Gastroesophageal sphincter (tissue), 4 donors: ENCODE measurements around the gene GSTT2B. TPM values are rescaled to one million over a fixed set of nuclear protein-coding genes. Genes with fewer than 3 reads are reported as not detected.
"Not testable (repeated sequence)": the region's sequence is repeated elsewhere in the genome, so short reads cannot be mapped to it uniquely, and the experiment has no call there.

Source experiments
- ATAC-seq: fragments of 150-250 bp; one replicate; pipeline ENCODE4 v1.9.1; 2016; ENCODE audit warnings: mild to moderate bottlenecking, moderate library complexity
- H3K27ac ChIP-seq, 4 donors: fragments of 200-600 bp; sonication (generic) in 3 of 4; 1 replicate in 3 of 4; 2 replicates in 1 of 4; pipeline ENCODE4 v1.5.1; 2016 to 2019
- H3K27me3 ChIP-seq: fragments of 200-600 bp; sonication (generic); one replicate; pipeline ENCODE4 v1.5.1; 2019
- H3K36me3 ChIP-seq, 2 donors: fragments of 200-600 bp; sonication (generic); one replicate each; pipeline ENCODE4 v1.5.1; 2019; ENCODE audit warnings: control low read depth in 1 of 2
- H3K4me1 ChIP-seq, 3 donors: fragments of 200-600 bp; sonication (generic); 1 replicate in 2 of 3; 2 replicates in 1 of 3; pipeline ENCODE4 v1.5.1; 2016 to 2019; ENCODE audit warnings: control low read depth in 2 of 3
- H3K4me3 ChIP-seq, 2 donors: fragments of 200-600 bp; sonication (generic); one replicate each; pipeline ENCODE4 v1.5.1; 2019; ENCODE audit warnings: mild to moderate bottlenecking in 1 of 2, moderate library complexity in 1 of 2
- H3K9me3 ChIP-seq, 3 donors: fragments of 200-600 bp; sonication (generic); one replicate each; pipeline ENCODE4 v1.5.1; 2017 to 2019; ENCODE audit warnings: control low read depth in 2 of 3
- EP300 ChIP-seq: sonication (generic); formaldehyde crosslinking; IDR thresholded peaks from one replicate; pipeline ENCODE4 v1.6.1; 2017; ENCODE audit warnings: antibody characterized with exemption, mild to moderate bottlenecking
- POLR2A ChIP-seq, 2 donors: fragments of 450-650 bp; IDR thresholded peaks; one replicate each; pipeline ENCODE4 v1.6.1; 2017; ENCODE audit warnings: antibody characterized with exemption in 2 of 2, mild to moderate bottlenecking in 2 of 2, moderate library complexity in 1 of 2
- POLR2AphosphoS5 ChIP-seq: sonication (generic); formaldehyde crosslinking; IDR thresholded peaks from one replicate; pipeline ENCODE4 v1.6.1; 2017; ENCODE audit warnings: antibody characterized with exemption
- WGBS, 2 donors: methylation state at CpG; one replicate each; pipeline ENCODE4 v1.1.5; 2018; ENCODE audit warnings: low coverage in 1 of 2; 5-methylcytosine and 5-hydroxymethylcytosine counted together
- total RNA-seq, 4 donors: library from RNA; depleted of rRNA; stranded (reverse); fragments of >200 nt; gene quantifications; one replicate each; pipeline ENCODE4 v1.1.0, GENCODE V29; 2016
- TF ChIP-seq, protein P1 (sequence below), 4 experiments: fragments of 200-600 bp in 2 of 4; fragments of 450-650 bp in 2 of 4; sonication (generic) in 1 of 4; IDR thresholded peaks; one replicate each; pipeline ENCODE4 v1.5.1; 2017 to 2019; ENCODE audit warnings: antibody characterized with exemption in 4 of 4, mild to moderate bottlenecking in 2 of 4, moderate library complexity in 2 of 4

Gene GSTT2B
- total RNA-seq, 4 donors from 2014 or later, result 10.8 to 12.3 TPM; not detected in 2

DNA sequence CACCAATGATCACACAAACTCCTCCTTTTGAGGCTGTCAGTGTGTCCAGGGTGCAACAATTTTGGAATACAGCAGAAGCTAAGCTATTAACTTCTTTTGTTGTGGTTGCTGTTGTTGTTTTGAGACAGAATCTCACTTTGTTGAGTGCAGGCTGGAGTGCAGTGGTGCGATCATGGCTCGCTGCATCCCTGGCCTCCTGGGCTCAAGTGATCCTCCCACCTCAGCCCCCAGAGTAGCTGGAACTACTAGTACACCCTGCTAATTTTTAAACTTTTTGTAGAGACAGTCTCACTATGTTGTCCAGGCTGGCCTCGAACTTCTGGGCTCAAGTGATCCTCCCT is 22.0 kb downstream of the GSTT2B start:
- Histone ChIP-seq H3K4me1 (no peaks in the 10 kb centered on the region), H3K9me3 (no peaks in the 10 kb centered on the region), H3K27me3 (no peaks in the 10 kb centered on the region), H3K36me3 (no peaks in the 10 kb centered on the region), H3K27ac (no peak overlapping the region), H3K4me3 (no peak overlapping the region)
- TF ChIP-seq EP300 (no peak), POLR2AphosphoS5 (no peak), POLR2A (IDR thresholded peaks at IDR 0.05) (no peak)
- TF ChIP-seq, protein P1, sequence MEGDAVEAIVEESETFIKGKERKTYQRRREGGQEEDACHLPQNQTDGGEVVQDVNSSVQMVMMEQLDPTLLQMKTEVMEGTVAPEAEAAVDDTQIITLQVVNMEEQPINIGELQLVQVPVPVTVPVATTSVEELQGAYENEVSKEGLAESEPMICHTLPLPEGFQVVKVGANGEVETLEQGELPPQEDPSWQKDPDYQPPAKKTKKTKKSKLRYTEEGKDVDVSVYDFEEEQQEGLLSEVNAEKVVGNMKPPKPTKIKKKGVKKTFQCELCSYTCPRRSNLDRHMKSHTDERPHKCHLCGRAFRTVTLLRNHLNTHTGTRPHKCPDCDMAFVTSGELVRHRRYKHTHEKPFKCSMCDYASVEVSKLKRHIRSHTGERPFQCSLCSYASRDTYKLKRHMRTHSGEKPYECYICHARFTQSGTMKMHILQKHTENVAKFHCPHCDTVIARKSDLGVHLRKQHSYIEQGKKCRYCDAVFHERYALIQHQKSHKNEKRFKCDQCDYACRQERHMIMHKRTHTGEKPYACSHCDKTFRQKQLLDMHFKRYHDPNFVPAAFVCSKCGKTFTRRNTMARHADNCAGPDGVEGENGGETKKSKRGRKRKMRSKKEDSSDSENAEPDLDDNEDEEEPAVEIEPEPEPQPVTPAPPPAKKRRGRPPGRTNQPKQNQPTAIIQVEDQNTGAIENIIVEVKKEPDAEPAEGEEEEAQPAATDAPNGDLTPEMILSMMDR (IDR thresholded peaks at IDR 0.05), result no peak
- ATAC-seq, result no peak
- WGBS, 2 donors, result 100% methylated on average over 1 of the region's 3 CpGs; no CpG with 5 or more reads in 1 of the 2 donors

DNA sequence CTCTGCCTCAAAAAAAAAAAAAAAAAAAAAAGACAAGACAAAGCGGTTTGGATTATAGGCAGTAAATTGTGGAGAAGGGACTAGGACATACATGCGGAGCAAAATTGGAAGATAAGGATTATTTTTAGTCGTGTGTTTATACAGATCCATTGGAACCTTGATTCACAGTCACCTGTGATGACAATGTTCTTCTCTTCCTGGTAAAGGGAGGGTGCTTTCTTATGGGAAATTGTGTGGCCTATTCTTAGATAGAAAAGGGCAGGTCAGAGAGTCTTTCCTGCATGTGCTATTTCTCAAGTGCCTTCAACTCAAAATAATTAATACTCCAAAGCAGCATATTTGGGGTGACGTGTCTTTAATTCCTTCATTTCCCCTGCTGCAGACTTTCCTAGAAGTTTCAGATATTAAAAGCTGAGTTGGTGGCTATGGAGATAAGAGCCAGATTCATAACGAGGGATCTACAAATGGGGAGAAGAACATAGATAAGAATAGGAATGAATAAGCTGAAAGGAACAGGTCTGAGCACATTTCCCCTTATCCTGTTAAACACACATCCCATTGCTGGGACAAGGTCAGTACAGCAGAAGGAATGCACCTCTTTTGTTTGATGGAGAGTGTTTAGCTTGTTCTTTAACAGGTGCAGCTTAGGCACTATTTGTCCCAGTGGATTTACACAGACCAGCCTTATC is 22.5 kb downstream of the GSTT2B start:
- no peak overlapping the region for H3K4me3 ChIP-seq
- no peak overlapping the region for H3K27ac ChIP-seq
- no peaks in the 10 kb centered on the region for H3K4me1 ChIP-seq
- TF ChIP-seq, protein P1 (IDR thresholded peaks at IDR 0.05), result no peak
- TF ChIP-seq POLR2AphosphoS5, result no peak
- no peak for TF ChIP-seq POLR2A (IDR thresholded peaks at IDR 0.05)
- no peak for TF ChIP-seq EP300
- no peaks in the 10 kb centered on the region for H3K9me3 ChIP-seq
- no peak for ATAC-seq
- no peaks in the 10 kb centered on the region for H3K27me3 ChIP-seq
- WGBS, 2 donors, result 43 to 58% methylated on average over 2 to 4 of the region's 5 CpGs
- H3K36me3 ChIP-seq, result no peaks in the 10 kb centered on the region

DNA sequence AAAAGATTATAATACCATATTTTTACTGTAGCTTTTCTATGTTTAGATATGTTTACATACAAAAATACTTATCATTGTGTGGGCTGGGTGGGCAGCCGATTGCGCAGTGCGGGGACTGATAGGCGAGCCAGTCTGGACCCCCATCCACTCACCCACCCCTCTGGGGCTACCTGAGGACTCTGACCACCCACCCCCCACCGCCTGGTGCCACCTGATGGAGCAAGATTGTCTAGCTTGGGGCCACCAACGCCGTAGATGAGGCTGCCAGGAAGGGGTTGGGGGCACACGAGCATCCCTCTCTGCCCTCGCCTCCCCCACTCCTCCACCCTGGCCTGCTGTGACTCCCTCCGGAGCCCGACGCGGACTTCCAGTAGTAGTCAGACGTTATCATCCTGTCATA is 34.4 kb downstream of the GSTT2B start:
- H3K27me3 ChIP-seq, result no peaks in the 10 kb centered on the region
- H3K4me3 ChIP-seq, result no peak overlapping the region
- H3K36me3 ChIP-seq, result peaks cover 0 to 42% of the 10 kb centered on the region in 2 donors
- WGBS, 2 donors, result 75 to 82% methylated on average over 9 to 10 of the region's 14 CpGs
- peaks cover 0 to 14% (median 0%) of the 10 kb centered on the region in 3 donors for H3K9me3 ChIP-seq
- no peaks in the 10 kb centered on the region for H3K4me1 ChIP-seq
- no peak overlapping the region for H3K27ac ChIP-seq
- no peak for TF ChIP-seq EP300
- TF ChIP-seq, protein P1 (IDR thresholded peaks at IDR 0.05), result no peak
- TF ChIP-seq POLR2A (IDR thresholded peaks at IDR 0.05), result no peak
- no peak for TF ChIP-seq POLR2AphosphoS5
- no peak for ATAC-seq

DNA sequence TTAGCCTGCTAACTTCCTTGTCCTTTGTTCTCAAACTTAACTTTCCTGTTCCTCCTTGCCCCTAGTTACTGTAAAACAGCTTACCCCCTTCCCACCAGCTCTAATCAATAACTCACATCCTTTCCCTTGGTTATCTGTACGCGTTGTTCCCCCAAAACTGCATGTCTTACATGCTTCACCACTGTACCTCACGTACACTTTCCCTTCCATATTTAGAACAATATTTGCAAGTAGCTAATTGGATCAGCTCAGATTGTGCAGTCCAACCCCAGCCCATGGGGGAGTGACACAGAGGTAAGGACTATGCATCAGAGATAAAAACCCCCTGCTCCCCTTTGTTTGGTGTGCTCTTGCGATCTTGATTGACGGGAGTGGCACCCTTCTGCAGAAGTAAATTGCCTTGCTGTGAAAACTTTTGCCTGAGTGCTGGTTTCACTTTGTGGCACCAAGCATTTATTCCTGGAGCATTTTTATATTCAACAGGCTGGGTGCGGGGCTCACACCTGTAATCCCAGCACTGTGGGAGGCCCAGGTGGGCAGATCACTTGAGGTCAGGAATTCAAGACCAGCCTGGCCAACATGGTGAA is 35.9 kb downstream of the GSTT2B start:
- Histone ChIP-seq H3K4me1 (peaks cover 0 to 2% (median 0%) of the 10 kb centered on the region in 3 donors), H3K4me3 (no peak overlapping the region), H3K27me3 (no peaks in the 10 kb centered on the region), H3K27ac (no peak overlapping the region), H3K36me3 (peaks cover 0 to 42% of the 10 kb centered on the region in 2 donors), H3K9me3 (peaks cover 0 to 12% (median 0%) of the 10 kb centered on the region in 3 donors)
- TF ChIP-seq POLR2A (IDR thresholded peaks at IDR 0.05) (no peak), EP300 (no peak), POLR2AphosphoS5 (no peak)
- TF ChIP-seq, protein P1 (IDR thresholded peaks at IDR 0.05), result no peak
- ATAC-seq, result no peak
- 100% methylated on average over 4 of the region's 6 CpGs; no CpG with 5 or more reads in 1 of the 2 donors for WGBS, 2 donors

DNA sequence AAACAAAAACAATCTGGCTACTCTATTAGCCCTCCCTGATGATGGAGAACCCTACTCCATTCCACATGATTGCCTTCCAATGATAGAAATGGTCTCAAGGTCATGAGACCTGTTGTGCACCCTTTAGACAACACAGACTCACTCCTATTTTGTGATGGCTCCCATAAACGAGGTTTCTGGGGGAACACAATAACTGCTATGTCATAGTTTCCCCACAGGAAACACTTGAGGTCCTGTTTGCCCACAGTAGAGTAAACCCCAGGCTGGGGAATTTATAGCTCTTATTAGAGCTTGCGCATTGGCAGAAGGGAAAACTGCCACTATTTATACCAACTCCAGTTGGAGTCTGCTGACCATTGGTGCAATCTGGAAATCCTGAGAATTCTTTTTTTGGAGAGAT is 38.1 kb downstream of the GSTT2B start:
- no peak for ATAC-seq
- WGBS, 2 donors, result 67% methylated on average over 1 of the region's 2 CpGs; no CpG with 5 or more reads in 1 of the 2 donors
- H3K27ac ChIP-seq, result no peak overlapping the region
- H3K4me1 ChIP-seq, result peaks cover 0 to 11% (median 0%) of the 10 kb centered on the region in 3 donors
- TF ChIP-seq, protein P1 (IDR thresholded peaks at IDR 0.05), result no peak
- TF ChIP-seq POLR2A (IDR thresholded peaks at IDR 0.05), result no peak
- no peak for TF ChIP-seq POLR2AphosphoS5
- no peak for TF ChIP-seq EP300
- H3K27me3 ChIP-seq, result no peaks in the 10 kb centered on the region
- peaks cover 0 to 11% (median 0%) of the 10 kb centered on the region in 3 donors for H3K9me3 ChIP-seq
- peaks cover 0 to 36% of the 10 kb centered on the region in 2 donors for H3K36me3 ChIP-seq
- H3K4me3 ChIP-seq, result no peak overlapping the region

DNA sequence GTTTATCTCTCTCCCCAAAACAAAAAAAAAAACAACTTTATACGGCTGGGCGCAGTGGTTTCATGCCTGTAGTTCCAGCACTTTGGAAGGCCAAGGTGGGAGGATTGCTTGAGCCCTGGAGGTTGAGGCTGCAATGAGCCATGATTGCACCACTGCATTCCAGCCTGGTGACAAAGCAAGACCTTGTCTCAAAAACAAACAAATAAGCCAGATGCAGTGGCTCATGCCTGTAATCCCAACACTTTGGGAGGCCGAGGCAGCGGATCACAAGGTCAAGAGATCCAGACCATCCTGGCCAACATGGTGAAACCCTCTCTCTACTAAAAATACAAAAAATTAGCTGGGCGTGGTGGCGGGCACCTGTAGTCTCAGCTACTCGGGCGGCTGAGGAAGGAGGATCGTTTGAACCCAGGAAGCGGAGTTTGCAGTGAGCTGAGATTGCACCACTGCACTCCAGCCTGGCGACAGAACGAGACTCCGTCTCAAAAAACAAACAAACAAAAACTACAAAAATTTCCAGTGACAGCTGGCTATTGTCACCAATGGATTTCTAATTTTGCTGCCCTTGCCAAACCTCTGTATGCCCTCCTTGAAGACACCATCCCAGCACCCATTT is 39.3 kb downstream of the GSTT2B start:
- not testable (repeated sequence) for H3K27ac ChIP-seq, H3K27me3 ChIP-seq, H3K4me3 ChIP-seq
- peaks cover 0 to 11% (median 0%) of the 10 kb centered on the region in 3 donors for H3K9me3 ChIP-seq
- peaks cover 0 to 34% of the 10 kb centered on the region in 2 donors for H3K36me3 ChIP-seq
- 95% methylated on average over 13 of the region's 13 CpGs; no CpG with 5 or more reads in 1 of the 2 donors for WGBS, 2 donors
- ATAC-seq, result peak; percentile 54
- peaks cover 0 to 11% (median 0%) of the 10 kb centered on the region in 3 donors for H3K4me1 ChIP-seq

DNA sequence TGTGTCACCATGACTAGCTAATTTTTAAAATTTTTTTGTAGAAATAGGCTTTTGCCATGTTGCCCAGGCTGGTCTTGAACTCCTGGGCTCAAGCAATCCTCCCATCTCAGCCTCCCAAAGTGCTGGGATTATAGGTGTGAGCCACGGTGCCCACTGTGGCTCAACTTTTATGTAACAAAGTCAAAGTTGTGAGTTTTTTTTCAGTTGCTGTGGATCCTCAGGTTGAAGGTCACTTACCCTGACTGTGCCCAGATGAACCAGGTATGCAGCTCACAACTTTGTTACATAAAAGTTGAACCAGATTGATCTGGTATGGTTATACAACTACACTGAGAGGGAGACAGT is 40.8 kb downstream of the GSTT2B start:
- ATAC-seq, H3K9me3 ChIP-seq, H3K4me3 ChIP-seq, H3K27me3 ChIP-seq: not testable (repeated sequence)
- H3K36me3 ChIP-seq, result peaks cover 0 to 21% of the 10 kb centered on the region in 2 donors
- H3K4me1 ChIP-seq, result peaks cover 0 to 11% (median 0%) of the 10 kb centered on the region in 3 donors
- 100% methylated on average over 1 of the region's 1 CpG; no CpG with 5 or more reads in 1 of the 2 donors for WGBS, 2 donors
- peak overlapping the region; percentile 45 to 74 (median 61) for H3K27ac ChIP-seq
